Endometrial microvascular endothelial cells (primary cell): ENCODE data around the gene OPRL1. TPM values are rescaled to one million over a fixed set of nuclear protein-coding genes. Genes with fewer than 3 reads are reported as not detected.

Source experiments
- in situ Hi-C: cut with HindIII; loops from 2 replicates; pipeline ENCODE4 v1.10.0; 2017; ENCODE audit warnings: low sequenced_read_pairs, low pct_unique_long_range_greater_than_20kb; ENCODE audit errors: inconsistent ontology term
- total RNA-seq: library from RNA; depleted of rRNA; stranded (reverse); fragments of >200 nt; gene quantifications from one replicate; pipeline ENCODE4 v1.2.3, GENCODE V29; 2015; ENCODE audit errors: inconsistent ontology term

OPRL1 gene
- total RNA-seq, 1 donor from 2014 or later = not detected

DNA sequence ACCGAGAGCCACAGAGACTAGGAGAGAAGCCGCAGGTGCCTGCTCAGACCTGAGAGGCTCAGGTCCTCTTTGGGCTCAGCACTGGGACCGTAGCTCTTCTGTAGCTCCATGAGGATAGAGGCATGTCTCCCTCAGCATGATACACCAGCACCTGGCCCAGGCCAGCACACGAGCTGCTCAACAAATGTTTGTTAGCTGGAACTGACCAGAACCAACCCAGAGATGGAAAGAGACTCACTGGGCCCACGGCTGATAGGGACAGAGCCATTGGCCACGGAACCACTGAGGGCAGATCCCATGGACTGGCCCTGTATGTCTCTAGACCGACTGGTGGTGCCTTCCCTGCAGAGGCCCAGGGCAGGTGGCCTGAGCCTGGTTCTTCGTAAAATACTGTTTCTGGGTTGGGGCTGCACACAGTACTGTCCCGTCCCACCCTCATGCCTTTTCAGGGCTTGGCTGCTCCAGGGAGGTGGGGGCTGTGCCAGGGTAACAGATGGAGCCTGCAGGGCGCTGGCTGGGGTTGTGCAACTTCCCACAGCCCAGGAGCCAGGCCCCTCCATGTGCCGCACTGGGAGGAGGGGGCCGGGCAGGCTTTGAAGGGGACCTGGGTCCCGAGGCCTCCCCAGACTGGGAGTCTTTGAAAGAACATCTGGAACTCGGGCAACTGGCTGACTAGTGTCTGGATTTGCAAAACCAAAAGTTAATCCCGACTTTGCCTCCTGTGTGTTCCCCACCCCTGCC is 38.7 kb upstream of the OPRL1 start:
- in situ Hi-C loops = no loop called here

DNA sequence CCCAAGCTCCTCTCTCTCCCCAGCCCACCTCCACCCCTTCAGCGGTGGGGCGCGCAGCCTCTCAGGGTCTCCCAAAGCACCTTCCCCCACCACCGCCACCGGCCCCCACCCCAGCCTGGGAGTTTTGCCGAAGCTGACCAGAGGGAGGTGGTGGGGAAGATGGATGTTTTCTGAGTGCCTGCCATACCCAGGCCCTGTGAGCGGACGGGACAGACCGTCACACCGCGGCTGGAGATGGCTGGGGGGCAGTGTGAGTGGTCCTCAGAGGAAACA is 38.2 kb upstream of the OPRL1 start:
- in situ Hi-C loops = no loop called here

DNA sequence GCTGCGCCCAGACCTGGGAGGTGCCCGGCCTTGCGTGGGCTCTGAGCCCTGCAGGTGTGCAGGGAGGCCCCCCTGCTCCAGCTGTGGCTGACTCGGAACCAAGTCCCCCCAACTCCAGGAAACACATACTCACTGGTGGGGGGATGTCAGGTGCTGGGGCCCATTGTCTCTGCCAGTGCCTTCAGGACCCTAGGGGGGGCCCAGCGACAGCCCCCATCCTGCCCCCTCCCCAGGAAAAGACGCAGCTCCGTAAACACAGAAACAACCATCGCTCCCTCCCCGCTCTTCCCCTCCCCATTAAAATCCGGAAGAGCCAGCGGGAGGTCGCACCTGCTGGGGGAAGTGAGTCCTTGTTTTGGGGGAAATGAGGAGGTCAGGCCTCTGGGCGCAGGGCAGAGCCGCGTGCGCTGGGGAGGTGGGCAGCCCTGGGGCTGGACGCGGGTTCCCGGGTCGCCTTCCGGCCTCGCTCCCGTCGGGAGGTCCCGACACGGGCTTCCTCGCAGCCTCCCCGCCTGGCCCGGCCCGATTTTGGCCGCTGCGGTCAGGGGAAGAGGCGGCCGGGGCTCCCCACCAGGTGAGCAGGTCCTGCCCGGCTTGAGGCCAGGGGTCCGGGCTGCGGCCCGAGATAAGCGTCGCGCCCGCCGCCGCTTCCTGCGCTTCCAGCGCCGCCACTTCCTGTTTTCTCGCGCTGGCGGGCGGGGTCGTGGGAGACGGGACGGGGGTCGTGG is 37.7 kb upstream of the OPRL1 start:
- in situ Hi-C loops = no loop called here

DNA sequence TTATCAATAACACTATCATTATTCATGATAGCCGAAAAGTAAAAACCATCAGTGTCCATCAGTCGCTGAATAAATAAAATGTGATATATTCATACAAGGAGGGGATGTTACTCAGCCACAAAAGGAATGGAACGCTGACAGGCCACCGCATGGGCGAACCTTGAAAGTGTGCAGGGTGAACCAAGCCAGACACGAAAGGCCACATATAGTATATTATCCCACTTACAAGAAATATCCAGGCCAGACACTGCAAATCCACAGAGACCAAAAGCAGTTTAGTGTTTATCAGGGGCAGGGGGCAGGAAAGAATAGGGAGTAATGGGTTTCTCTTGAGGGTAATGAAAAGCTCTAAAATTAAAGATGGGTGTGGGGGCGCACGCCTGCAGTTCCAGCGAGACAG is 36.1 kb upstream of the OPRL1 start:
- in situ Hi-C loops = no loop called here

DNA sequence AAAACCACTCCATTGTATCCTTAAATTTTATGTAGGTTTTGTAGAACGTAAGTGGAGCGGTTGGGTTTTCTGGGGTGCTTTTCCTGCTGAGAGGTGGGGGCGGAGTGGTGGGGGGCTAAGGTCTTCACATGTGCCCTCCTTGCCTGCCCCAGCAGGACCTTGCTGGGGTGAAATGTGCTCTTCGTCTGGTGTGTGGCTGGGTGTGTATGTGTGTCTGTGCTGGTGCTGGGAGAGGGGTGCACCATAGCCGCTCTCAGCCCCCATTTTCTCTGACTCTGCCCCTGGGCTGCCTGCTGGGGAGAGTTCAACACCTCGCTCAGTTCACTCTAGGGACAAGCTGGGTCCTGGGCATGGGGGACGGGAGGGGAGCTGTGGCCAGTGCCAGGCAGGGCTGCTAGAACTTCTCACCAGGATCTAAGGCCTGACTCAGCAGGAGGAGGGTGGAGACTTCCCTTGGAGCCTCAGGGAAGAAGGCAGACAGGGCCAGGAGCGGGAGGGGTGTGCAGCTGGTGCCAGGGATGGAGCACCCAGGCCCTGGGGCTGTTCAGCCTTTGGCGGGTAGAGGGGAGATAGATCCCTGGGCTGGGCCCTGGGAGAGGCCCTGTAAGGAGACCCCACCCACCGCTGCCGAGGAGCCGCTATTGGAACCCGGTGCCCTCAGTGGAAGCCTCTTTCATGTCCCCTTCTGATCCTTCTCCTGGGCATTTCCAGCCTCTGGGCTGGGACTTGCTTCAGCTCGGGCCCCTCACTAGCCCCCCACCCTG is 35.2 kb upstream of the OPRL1 start:
- in situ Hi-C loops = no loop called here

DNA sequence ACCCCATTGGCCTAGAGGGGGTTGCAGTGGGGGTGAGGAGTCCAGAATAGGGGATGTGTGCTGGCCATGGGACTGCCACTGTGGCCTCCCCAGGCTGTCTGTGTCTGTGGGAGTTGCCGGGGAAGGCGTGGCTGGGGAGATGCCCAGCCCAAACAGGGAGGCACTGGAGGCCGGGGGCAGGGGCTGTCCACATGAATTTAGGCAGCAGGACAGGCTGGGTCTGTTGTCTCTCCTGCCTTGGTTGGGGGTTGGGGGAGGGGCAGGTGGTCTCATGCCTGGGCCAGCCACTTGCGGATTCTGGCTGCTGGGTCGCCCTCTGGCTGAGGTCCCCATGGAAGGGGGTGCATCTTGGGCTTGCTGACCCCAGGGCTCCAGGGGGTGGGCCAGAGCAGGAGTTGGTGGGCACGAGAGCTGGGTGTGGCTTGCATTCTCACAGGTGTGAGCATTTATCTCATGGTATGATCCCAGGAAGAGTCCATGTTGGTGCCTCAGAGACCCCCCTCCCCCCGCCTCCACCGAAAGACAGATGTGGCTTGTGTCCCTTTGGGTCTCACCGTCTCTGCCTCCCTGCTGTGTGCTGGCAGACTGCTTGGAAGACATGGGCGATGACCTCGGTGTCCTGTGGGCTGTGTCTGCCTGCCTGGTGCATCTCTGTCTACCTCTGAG is 34.4 kb upstream of the OPRL1 start:
- in situ Hi-C loops = no loop called here

DNA sequence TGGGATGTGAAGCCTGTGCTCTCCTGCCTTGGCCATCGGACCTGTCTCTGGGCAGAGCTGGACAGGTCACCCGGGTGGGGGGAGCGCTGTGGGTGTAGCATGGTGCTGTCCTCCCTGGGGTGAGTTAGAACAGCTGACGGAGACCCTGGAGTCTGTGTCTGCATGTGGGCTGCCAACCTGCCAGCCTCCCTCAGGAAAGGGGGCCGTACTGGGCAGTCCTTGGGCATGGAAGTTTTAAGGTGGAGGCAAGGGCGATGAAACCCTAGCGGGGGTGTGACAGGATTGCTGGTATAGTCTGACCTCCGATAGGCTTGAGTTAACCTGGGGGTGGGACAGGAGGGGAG is 32.9 kb upstream of the OPRL1 start:
- in situ Hi-C loops = no loop called here

DNA sequence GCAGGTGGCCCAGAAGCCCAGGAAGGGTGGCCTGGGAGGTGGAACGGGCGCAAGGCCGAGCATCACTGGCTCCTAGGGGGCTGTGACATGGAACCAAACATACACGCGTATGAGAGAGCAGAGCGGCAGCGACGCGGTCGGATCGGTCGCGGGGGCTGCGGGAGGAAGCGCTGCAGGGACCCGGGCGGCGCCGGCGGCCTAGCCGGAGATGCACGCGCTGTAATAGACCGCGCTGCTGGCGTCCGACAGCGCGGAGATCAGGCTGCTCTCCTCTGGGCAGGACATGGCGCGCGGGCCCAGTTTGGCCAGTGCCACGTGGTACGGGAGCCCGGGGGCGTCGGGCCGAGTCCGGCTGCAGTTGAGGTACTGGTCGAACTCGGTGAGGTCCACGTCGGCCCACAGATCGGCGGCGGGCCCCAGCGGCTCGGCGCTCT is 31.9 kb upstream of the OPRL1 start:
- in situ Hi-C loops = no loop called here

DNA sequence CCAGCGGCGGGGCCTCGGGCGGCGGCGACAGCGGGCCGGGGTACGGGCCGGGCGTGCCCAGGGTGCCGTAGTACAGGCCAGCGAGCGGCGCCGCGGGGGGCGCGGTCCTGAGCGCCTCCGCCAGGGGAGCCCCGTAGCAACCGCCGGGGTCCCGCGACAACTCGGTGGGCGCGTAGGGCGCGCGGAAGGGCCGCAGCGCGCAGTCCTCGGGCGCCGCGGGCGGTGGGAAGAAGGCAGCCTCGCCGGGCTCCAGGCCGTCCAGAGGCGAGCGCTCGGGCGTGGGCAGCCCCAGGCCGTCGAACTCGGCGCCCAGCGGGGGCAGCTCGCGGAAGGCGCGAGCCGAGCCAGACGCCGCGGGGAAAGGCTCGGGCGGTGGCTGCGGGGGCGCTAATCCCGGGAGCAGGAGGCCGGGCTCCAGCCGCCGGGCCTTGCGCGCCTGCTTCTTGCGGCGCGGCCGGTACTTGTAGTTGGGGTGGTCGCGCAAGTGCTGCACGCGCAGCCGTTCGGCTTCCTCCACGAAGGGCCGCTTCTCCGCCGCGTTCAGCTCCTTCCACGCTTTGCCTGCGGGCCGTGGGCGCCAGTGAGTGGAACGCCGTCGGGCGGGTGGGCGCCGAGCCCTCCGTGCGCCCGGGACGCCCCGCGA is 31.4 kb upstream of the OPRL1 start:
- in situ Hi-C loops = no loop called here

DNA sequence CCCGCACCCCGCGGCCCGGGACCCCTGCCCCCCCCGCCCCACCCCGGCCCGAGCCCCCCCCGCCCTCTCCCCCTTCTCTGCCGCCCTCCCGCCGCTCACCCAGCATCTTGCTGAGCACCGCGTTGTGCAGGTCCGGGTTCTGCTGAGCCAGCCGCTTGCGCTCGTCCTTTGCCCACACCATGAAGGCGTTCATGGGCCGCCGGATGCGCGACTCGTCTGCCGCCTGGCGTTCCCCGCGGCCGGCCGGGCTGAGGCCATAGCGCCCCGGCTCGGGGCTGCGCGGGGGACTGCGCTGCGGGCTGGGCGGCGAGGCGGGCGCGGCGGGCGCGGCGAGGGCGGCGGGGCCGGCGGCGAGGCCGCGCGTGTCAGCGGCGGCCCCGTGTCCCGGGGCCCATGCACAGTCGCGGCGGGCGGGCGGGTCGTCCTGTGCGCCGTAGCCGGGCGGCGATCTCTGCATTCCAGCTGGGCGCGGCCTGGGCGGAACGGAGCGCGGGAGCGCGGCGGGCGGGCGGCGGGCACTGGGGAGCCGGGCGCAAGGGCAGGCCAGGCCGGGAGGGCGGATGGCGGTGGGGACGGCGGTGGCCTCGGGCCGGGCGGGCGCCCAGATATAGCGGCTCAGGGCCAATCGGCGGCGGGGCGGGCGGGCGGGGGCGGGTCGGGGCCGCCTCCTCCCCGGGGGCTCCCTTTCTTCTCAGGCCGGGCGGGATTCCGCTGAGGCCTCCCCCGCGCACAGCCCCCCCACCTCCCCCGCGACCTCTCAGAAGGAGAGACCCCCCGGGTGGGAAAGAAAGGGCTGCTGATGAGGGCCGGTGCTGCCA is 30.6 kb upstream of the OPRL1 start, which contains the start of gene SOX18:
Gene SOX18, minus strand, starts transcription at position 580 of the 818 bp plus-strand sequence. Its CDS starts 123 bp downstream, at position 457.
- in situ Hi-C loops = no loop called here

DNA sequence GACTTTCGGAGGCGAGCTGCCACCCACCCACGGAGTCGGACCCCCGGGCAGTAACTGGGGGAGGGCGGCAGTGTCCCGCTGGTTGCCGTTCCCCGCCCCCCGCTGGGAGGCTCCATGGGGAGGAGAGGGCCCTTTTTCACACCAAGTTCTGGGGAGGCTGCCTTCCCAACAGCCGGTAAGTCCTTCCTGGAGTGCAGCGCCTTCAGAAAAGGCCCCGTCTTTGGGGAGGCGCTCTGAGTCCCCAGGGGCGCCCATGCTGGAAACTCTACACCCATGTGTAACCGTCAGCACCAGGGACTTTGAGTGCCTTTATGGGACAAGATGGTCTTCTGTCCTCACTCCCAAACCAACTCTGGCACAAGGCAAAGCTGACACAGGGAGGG is 30.0 kb upstream of the OPRL1 start:
- in situ Hi-C loops = no loop called here

DNA sequence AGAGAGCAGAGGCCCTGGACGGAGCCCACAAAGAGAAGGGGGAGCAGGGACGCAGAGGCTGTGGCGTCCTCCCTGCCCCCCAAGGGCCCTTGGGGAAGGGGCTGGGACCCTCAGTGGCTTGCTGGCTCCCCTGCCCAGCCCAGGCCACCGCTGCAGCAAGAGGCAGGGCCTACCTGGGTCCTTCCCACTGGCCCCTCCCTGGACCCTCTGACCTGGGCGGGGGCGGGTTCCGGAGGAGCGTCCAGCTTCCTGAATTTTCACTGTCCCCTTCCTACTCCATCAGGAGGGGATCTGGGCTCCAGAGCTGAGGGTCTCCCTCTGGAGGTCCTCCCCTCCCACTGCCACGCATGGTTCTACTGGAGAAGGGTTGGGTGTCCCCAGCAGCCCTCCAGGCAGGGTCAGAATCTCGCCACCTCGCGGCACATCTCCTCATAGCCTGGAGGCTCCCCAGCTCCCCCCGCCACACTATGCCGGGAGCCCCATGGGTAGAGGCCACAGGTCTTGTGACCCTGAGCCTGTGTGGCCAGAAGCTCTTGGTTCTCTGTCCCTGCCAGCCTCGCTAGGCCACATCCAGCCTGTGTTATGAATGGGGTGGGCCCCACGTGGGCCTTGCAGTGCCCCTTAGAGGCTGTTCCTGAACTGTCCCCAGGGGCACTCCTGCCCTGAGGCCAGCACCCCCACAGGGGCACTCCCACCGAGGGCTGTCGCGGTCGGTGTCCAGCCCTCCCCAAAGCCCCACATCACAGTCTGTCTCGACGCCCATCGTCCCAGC is 29.4 kb upstream of the OPRL1 start:
- in situ Hi-C loops = no loop called here

DNA sequence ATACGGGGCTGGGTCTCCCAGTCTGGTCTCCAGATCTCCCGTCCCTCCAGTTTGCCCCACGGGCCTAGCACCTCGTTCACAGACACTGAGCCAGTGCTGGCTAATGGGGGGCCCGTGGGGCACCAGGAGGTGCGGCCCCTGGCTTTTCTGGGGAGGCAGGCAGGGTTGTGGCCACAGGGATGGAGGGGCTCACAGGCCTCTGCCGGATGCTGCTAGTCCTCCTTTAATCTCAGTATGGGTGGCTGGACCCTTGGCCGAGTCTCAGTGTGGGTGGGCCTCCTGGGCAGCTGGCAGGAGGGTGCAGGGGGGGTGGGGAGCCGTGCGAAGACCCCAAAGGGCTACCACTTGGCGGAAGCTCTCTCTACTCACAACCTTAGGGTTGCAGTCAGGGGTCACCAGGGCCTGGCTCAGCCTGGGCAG is 28.8 kb upstream of the OPRL1 start:
- in situ Hi-C loops = no loop called here

DNA sequence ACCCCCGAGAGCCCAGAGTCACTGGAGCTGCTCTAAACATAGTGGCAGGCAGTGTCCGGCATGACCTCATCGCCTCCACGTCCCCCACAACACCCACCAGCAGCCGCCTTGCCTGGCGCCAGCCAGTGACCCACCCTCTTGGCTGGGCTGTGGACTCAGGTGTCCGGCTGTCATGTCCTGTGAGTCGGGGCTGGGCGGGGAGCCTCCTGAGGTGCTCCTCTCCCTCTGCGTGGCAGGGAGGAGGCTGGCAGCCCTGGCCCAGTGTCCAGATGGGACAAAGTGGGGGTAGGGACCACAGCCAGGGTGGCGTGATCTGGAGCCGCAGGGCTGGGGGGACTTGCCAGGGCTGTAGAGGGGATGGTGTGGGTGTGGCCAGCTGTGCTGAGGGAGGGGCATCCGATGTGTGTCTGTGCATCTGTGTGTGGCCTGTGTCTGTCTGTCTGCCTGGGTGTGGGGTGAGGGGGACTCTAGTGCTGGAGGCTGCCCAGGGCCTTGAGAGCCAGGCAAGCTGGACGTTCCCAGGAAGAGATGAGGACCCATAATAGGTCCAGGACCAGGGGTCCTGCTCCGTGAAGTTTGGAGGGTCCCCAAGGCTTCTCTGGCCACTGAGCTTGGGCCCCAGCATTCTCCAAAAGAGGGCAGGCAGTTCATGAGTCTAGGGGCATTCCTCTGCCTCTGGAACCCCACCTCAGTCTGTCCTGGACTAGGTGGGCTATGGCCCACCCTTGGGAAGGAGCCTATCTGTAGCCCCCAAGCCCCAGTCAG is 28.1 kb upstream of the OPRL1 start:
- in situ Hi-C loops = no loop called here

DNA sequence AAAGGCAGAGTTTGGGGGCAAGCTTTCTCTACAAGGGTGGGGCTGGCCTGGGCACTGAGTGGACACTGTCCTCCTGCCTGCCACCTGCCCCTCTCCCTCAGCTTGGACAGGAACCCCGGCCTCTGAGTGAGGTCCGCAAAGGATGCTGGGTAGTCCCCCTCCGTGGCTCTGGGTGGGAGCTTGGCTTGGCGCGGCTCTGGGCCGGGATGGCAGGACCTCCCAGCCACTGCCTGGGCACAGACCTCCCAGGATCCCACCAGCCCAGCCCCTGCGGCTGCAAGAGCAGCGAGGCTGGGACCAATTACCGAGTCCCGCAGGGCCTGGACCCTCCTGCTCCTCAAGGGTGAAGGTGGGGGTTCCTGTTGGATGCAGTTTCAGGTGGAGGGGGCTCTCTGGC is 27.6 kb upstream of the OPRL1 start:
- in situ Hi-C loops = no loop called here

DNA sequence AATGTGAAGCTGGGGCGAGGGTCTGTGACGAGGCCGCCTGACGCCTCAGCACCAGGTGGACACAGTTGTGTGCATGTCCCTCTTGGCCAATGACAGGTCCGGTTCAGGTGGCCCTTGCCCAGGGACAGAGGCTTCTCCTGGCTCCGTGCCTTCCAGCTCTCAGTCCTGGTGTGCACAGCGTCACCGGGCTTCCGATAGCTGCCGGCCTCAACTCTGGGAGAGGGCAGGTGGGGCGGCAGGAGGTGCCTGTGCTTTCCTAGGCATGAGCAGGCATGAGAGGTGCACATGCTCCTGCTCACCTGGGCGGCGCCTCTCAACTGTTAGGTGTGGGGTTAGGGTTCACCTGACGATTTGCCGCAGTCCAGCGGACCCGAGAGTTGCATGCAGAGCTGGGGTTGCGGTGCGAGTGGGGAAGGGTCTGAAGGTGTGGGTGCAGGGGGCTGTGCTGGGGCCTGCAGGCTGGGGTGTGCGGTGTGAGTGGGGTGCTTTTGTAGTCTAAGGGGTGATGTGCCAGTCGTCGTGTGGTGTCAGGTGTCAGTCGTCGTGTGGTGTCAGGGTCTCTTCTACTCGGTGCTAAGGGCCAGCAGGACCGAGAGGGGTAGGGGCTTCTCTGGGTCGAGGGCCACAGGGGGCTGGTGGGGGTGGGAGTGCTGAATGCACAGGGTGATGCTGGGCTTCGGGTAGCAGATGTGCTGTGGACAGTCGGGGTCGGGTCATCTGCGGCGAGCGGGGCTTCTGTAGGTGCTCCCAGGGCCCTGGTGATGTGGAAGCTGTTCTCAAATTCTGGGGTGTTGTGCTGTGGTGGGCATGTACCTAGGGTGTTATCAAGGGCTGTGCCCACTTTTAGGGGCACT is 26.7 kb upstream of the OPRL1 start:
- in situ Hi-C loops = no loop called here
